Ishikawa (cell line): Measurements from ENCODE around the gene ZMIZ1.

Experiments used
- CEBPB ChIP-seq: IDR thresholded peaks from 2 replicates; pipeline ENCODE4 v1.6.1; 2012
- CREB1 ChIP-seq: IDR thresholded peaks from 2 replicates; pipeline ENCODE4 v1.6.1; 2012; ENCODE audit warnings: low read depth
- EGR1 ChIP-seq: IDR thresholded peaks from 2 replicates; pipeline ENCODE4 v1.6.1; 2012
- EP300 ChIP-seq: IDR thresholded peaks from 2 replicates; pipeline ENCODE4 v1.6.1; 2012; ENCODE audit warnings: borderline replicate concordance
- FOXM1 ChIP-seq: IDR thresholded peaks from 2 replicates; pipeline ENCODE4 v1.6.1; 2012; ENCODE audit warnings: low read depth, borderline replicate concordance
- NFIC ChIP-seq: IDR thresholded peaks from 2 replicates; pipeline ENCODE4 v1.6.1; 2012
- RAD21 ChIP-seq: IDR thresholded peaks from 2 replicates; pipeline ENCODE4 v1.6.1; 2012; ENCODE audit warnings: low read depth
- TAF1 ChIP-seq: IDR thresholded peaks from 2 replicates; pipeline ENCODE4 v1.6.1; 2012; ENCODE audit warnings: low read depth, mild to moderate bottlenecking
- TCF12 ChIP-seq: IDR thresholded peaks from 2 replicates; pipeline ENCODE4 v1.6.1; 2012; ENCODE audit warnings: low read depth
- YY1 ChIP-seq: IDR thresholded peaks from 2 replicates; pipeline ENCODE4 v1.6.1; 2012; ENCODE audit warnings: low read depth
- ZBTB7A ChIP-seq: IDR thresholded peaks from 2 replicates; pipeline ENCODE4 v1.6.1; 2012; ENCODE audit warnings: low read depth
- TF ChIP-seq, protein P1 (sequence below): IDR thresholded peaks from 2 replicates; pipeline ENCODE4 v1.6.1; 2012
- TF ChIP-seq, protein P2 (sequence below): IDR thresholded peaks from 2 replicates; pipeline ENCODE4 v1.6.1; 2012; ENCODE audit warnings: low read depth, mild to moderate bottlenecking

DNA sequence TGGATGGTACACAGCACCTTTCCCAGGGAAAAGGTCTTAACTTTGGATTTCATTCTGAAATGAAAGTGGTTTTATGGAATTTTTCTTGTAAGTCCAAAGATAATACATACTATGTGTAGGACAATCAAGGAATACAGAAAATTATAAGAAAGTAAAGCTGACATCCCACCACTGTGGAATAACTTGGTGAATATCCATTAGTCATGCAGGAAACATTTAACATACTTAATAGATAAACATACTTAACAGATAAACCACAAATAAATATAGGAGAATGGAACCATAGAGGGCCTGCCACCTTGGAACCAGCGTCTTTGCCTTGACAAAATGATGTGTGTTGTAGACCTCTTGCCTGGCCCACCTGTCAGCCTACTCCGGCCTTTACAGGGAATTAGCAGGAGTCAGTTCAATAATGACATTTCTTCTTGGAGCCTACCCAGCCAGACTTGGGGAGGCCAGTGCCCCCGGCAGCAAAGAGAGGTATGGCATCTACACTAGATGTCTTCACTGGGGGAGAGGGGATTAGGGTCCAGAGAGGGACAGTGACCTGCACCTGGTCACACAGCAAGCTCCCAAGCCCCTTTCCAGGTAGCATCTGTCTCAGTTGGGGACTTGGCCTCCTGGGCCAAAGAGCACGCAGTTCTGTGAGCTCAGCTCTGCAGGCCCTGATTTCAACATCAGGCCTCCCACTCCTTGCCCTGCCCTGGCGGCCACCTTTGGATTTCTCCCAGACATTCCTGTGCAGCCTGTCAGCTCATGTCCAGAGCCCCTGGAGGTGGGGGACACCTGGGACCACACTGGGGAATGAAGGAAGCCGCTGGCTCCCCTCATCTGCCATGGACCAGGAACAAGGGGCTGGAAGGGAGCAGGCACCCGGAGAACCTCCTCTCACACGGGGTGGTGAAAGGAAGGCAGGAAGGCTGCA, 165.9 kb downstream of the ZMIZ1 start:
- no peak for TF ChIP-seq EP300
- TF ChIP-seq NFIC: no peak
- TF ChIP-seq YY1: no peak
- TF ChIP-seq, protein P1, sequence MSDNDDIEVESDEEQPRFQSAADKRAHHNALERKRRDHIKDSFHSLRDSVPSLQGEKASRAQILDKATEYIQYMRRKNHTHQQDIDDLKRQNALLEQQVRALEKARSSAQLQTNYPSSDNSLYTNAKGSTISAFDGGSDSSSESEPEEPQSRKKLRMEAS: no peak
- no peak for TF ChIP-seq TCF12
- no peak for TF ChIP-seq CREB1
- no peak for TF ChIP-seq TAF1
- no peak for TF ChIP-seq RAD21
- TF ChIP-seq CEBPB: no peak
- TF ChIP-seq, protein P2, sequence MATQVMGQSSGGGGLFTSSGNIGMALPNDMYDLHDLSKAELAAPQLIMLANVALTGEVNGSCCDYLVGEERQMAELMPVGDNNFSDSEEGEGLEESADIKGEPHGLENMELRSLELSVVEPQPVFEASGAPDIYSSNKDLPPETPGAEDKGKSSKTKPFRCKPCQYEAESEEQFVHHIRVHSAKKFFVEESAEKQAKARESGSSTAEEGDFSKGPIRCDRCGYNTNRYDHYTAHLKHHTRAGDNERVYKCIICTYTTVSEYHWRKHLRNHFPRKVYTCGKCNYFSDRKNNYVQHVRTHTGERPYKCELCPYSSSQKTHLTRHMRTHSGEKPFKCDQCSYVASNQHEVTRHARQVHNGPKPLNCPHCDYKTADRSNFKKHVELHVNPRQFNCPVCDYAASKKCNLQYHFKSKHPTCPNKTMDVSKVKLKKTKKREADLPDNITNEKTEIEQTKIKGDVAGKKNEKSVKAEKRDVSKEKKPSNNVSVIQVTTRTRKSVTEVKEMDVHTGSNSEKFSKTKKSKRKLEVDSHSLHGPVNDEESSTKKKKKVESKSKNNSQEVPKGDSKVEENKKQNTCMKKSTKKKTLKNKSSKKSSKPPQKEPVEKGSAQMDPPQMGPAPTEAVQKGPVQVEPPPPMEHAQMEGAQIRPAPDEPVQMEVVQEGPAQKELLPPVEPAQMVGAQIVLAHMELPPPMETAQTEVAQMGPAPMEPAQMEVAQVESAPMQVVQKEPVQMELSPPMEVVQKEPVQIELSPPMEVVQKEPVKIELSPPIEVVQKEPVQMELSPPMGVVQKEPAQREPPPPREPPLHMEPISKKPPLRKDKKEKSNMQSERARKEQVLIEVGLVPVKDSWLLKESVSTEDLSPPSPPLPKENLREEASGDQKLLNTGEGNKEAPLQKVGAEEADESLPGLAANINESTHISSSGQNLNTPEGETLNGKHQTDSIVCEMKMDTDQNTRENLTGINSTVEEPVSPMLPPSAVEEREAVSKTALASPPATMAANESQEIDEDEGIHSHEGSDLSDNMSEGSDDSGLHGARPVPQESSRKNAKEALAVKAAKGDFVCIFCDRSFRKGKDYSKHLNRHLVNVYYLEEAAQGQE: no peak
- no peak for TF ChIP-seq ZBTB7A
- TF ChIP-seq EGR1: no peak
- TF ChIP-seq FOXM1: no peak
